T-cell (primary cell): ENCODE results near the gene SYNJ1. TPM values are rescaled to one million over a fixed set of nuclear protein-coding genes. Genes with fewer than 3 reads are reported as not detected.
"Not testable (repeated sequence)": the region's sequence is repeated elsewhere in the genome, so short reads cannot be mapped to it uniquely, and the experiment has no call there.

Experiments
- ATAC-seq, 4 experiments: fragments of 200-7000 bp in 3 of 4; fragments of 150-1000 bp in 1 of 4; cut with Tn5 transposase; replicated peaks in 1 of 4; 1 replicate in 3 of 4; 2 replicates in 1 of 4; pipeline ENCODE4 v1.10.0; 2021; ENCODE audit warnings: moderate library complexity in 3 of 4, mild to moderate bottlenecking in 2 of 4, moderate number of reproducible peaks in 1 of 4
- CTCF ChIA-PET, 2 donors: fragments of 300-600 bp; sonication (Branson Sonifier 250); formaldehyde crosslinking; loops; one replicate each; lab custom pipeline; 2022; ENCODE audit warnings: antibody characterized with exemption in 2 of 2; lab: Charles Lee
- POLR2A ChIA-PET, 2 donors: fragments of 300-600 bp; sonication (Branson Sonifier 250); formaldehyde crosslinking; loops; one replicate each; lab custom pipeline; 2022; ENCODE audit warnings: antibody characterized with exemption in 2 of 2; lab: Charles Lee
- DNase-seq, 35 experiments: peaks; one replicate each; pipeline versions ENCODE4 v3.0.0 to v3.0.0-alpha.2; 2013 to 2023
- H3K27ac ChIP-seq: one replicate; pipeline ENCODE4 v1.5.1; 2013; ENCODE audit warnings: low read length
- H3K27me3 ChIP-seq, 2 experiments: replicated peaks in 1 of 2; 1 replicate in 1 of 2; 2 replicates in 1 of 2; pipeline versions ENCODE4 v1.6.1 to v1.7.0; 2013; ENCODE audit warnings: low read length in 1 of 2, mixed read lengths in 1 of 2; ENCODE audit not compliant: control insufficient read depth in 2 of 2, insufficient read depth in 2 of 2; ENCODE audit errors: extremely low read depth in 1 of 2
- H3K36me3 ChIP-seq, 2 donors: 1 replicate in 1 of 2; 2 replicates in 1 of 2; pipeline versions ENCODE4 v1.6.1 to v1.7.0; 2013; ENCODE audit warnings: low read length in 1 of 2; ENCODE audit not compliant: control insufficient read depth in 2 of 2, insufficient read depth in 1 of 2; ENCODE audit errors: extremely low read depth in 1 of 2
- H3K4me1 ChIP-seq, 2 experiments: 1 replicate in 1 of 2; 2 replicates in 1 of 2; pipeline versions ENCODE4 v1.6.1 to v1.7.0; 2013; ENCODE audit warnings: low read length in 2 of 2, mixed read lengths in 1 of 2; ENCODE audit not compliant: insufficient read depth in 2 of 2, control insufficient read depth in 1 of 2; ENCODE audit errors: extremely low read depth in 1 of 2
- H3K4me3 ChIP-seq, 2 donors: 1 replicate in 1 of 2; 2 replicates in 1 of 2; pipeline versions ENCODE4 v1.5.1 to v1.7.0; 2013; ENCODE audit warnings: mild to moderate bottlenecking in 2 of 2, low read length in 1 of 2, moderate library complexity in 1 of 2; ENCODE audit not compliant: control insufficient read depth in 1 of 2; ENCODE audit errors: extremely low read depth in 1 of 2
- H3K9me3 ChIP-seq: 2 replicates; pipeline ENCODE4 v1.7.0; 2013
- H3K27ac Mint-ChIP-seq, 2 donors: one replicate each; pipeline ENCODE4 v1.8.0; 2020 to 2021; ENCODE audit warnings: mild to moderate bottlenecking in 2 of 2, mixed read lengths in 2 of 2
- H3K27me3 Mint-ChIP-seq, 2 donors: one replicate each; pipeline ENCODE4 v1.8.0; 2021 to 2022; ENCODE audit warnings: mixed read lengths in 2 of 2
- H3K36me3 Mint-ChIP-seq: one replicate; pipeline ENCODE4 v1.8.0; 2021; ENCODE audit warnings: mixed read lengths
- H3K4me1 Mint-ChIP-seq, 3 donors: one replicate each; pipeline ENCODE4 v1.8.0; 2020 to 2022; ENCODE audit warnings: mixed read lengths in 3 of 3, mild to moderate bottlenecking in 1 of 3
- H3K4me3 Mint-ChIP-seq, 3 donors: one replicate each; pipeline ENCODE4 v1.8.0; 2020 to 2022; ENCODE audit warnings: mild to moderate bottlenecking in 3 of 3, mixed read lengths in 3 of 3, moderate library complexity in 3 of 3
- H3K9me3 Mint-ChIP-seq, 3 donors: one replicate each; pipeline ENCODE4 v1.8.0; 2020 to 2022; ENCODE audit warnings: mixed read lengths in 3 of 3
- WGBS: methylation state at CpG from one replicate; pipeline ENCODE4 v1.1.5; 2013; ENCODE audit warnings: missing lambda C conversion rate; ENCODE audit not compliant: insufficient coverage; 5-methylcytosine and 5-hydroxymethylcytosine counted together
- total RNA-seq, 35 experiments: library from RNA in 6 of 35; stranded (reverse) in 6 of 35; fragments of 120-200 nt in 1 of 35; gene quantifications; one replicate each; pipeline versions ENCODE4 v1.2.1 to v1.2.4 and lab custom pipeline; 2013 to 2026

Gene SYNJ1
- total RNA-seq, 5 donors from 2014 or later (not counting 1 experiment from before 2014, with no cell fraction given) = 15.2 to 24.0 (median 20.3) TPM

GRCh38 chr21:32611471-32611997 lies 116.3 kb downstream of the SYNJ1 start:
- Histone ChIP-seq H3K9me3 (no peaks in the 10 kb centered on the region), H3K27ac (peak overlapping the region; percentile 81), H3K4me1 (peaks cover 11 to 27% of the 10 kb centered on the region in 2 experiments), H3K4me3 (peak overlapping the region; percentile 96 to 99), H3K27me3 (no peaks in the 10 kb centered on the region), H3K36me3 (peaks cover 4 to 25% of the 10 kb centered on the region in 2 donors)
- peak in 22 of 35 experiments; percentile 2 to 52 (median 10) for DNase-seq
- ChIA-PET CTCF (interaction anchor here in 1 of 2 donors (0.7 to 2.1 kb wide), 3 partner anchors 10 to 218 kb away, joined by 4 to 9 read pairs (median 4); no protein-coding TSS in a partner anchor), POLR2A (interaction anchor here (0.5 to 1.0 kb wide), 3 partner anchors 10 to 217 kb away, joined by 3 to 4 read pairs (median 3); no protein-coding TSS in a partner anchor)
- Mint-ChIP-seq H3K9me3 (no peaks in the 10 kb centered on the region), H3K27ac (peak overlapping the region; percentile 90 to 95), H3K4me1 (peaks cover 0 to 24% (median 20%) of the 10 kb centered on the region in 3 donors), H3K4me3 (peak overlapping the region; percentile 91 to 99 (median 97)), H3K36me3 (peaks cover 19% of the 10 kb centered on the region), H3K27me3 (no peaks in the 10 kb centered on the region)
- ATAC-seq = peak in 2 of 4 experiments; percentile 1 to 2
- 1% methylated on average over 28 of the region's 28 CpGs for WGBS

DNA sequence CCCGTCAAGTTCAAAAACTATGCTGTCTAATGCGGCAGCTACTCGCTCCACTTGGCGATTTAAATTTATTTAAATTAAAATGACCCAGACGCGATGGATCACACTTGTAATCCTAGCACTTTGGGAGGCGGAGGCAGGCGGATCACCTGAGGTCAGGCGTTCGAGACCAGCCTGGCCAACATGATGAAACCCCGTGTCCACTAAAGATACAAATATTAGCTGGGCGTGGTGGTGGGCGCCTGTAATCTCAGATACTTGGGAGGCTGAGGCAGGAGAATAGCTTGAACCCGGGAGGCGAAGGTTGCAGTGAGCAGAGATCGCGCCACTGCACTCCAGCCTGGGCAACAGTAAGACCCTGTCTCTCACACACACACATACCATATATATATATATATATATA lies 116.9 kb downstream of the SYNJ1 start:
- Mint-ChIP-seq H3K36me3 (peaks cover 25% of the 10 kb centered on the region), H3K4me1 (peaks cover under 1 to 24% (median 20%) of the 10 kb centered on the region in 3 donors), H3K4me3 (peak overlapping the region; percentile 28 to 99 (median 31))
- H3K27me3 Mint-ChIP-seq, H3K27me3 ChIP-seq, H3K4me3 ChIP-seq, DNase-seq, H3K9me3 Mint-ChIP-seq, H3K27ac ChIP-seq, ATAC-seq, H3K27ac Mint-ChIP-seq, H3K9me3 ChIP-seq, CTCF ChIA-PET: not testable (repeated sequence)
- Histone ChIP-seq H3K36me3 (peaks cover 4 to 31% of the 10 kb centered on the region in 2 donors), H3K4me1 (peaks cover 11 to 27% of the 10 kb centered on the region in 2 experiments)
- WGBS = 89% methylated on average over 9 of the region's 17 CpGs
- POLR2A ChIA-PET = interaction anchor here in 1 of 2 donors (0.5 kb wide), 1 partner anchor 43 kb away, joined by 3 read pairs; no protein-coding TSS in a partner anchor

DNA sequence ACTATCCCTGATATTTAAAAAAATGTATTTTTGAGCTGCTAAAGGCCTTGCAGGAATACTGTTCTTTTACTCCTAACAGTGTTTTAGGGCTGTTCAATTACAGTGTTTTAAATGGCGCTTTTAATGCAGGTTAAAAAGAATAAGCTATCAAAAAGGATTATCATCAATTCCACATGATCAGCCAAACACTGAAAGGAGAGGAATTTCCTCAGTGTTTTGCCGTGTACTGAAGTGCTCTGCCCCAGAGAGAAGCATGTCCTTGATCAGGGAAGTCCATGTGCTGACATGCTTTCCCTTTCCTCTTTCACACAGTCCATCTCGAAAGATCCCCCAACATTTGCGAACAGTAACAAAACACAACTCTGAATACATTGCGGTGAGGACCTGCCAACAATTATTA lies 119.0 kb downstream of the SYNJ1 start:
- Histone ChIP-seq H3K27ac (no peak overlapping the region), H3K27me3 (no peaks in the 10 kb centered on the region), H3K36me3 (peaks cover 7 to 51% of the 10 kb centered on the region in 2 donors), H3K4me3 (no peak overlapping the region), H3K9me3 (no peaks in the 10 kb centered on the region), H3K4me1 (peaks cover 11 to 27% of the 10 kb centered on the region in 2 experiments)
- Mint-ChIP-seq H3K27me3 (no peaks in the 10 kb centered on the region), H3K9me3 (no peaks in the 10 kb centered on the region), H3K36me3 (peaks cover 43% of the 10 kb centered on the region), H3K4me3 (no peak overlapping the region), H3K4me1 (peaks cover 6 to 24% (median 20%) of the 10 kb centered on the region in 3 donors), H3K27ac (peak overlapping the region in 1 of 2 donors; percentile 1)
- CTCF ChIA-PET = interaction anchor here (0.7 to 1.6 kb wide), 4 partner anchors 8 to 836 kb away, joined by 3 to 4 read pairs (median 4); no protein-coding TSS in a partner anchor
- 94% methylated on average over 3 of the region's 5 CpGs for WGBS
- DNase-seq (no peak), ATAC-seq (no peak)
- POLR2A ChIA-PET = interaction anchor here in 1 of 2 donors (0.6 to 0.7 kb wide), 3 partner anchors 86 to 776 kb away, joined by 3 to 8 read pairs (median 3); no protein-coding TSS in a partner anchor

DNA sequence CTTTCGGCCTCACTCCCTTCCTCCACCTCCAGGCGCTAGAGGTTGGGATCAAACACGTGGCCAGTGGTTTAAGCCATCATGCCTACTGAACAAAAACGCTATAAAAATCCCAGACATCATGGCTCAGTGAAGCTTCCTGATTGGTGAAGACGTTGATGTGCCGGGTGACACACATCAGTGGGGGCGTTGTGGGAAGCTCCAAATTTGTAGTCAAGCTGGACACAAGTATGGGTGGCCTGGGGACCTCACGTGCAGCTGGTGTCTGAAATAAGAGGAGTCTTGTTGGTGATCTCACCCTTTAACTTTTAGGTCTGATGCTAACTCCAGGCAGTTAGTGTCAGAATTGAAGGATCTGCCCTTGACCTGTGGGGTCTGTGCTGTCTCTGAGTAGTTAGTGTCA lies 122.3 kb downstream of the SYNJ1 start:
- no peaks in the 10 kb centered on the region for H3K27me3 Mint-ChIP-seq
- no peak overlapping the region for H3K27ac Mint-ChIP-seq
- no peaks in the 10 kb centered on the region for H3K9me3 Mint-ChIP-seq
- ATAC-seq (no peak), DNase-seq (no peak)
- H3K36me3 ChIP-seq = peaks cover 9 to 76% of the 10 kb centered on the region in 2 donors
- H3K4me1 Mint-ChIP-seq = peaks cover 6 to 13% (median 11%) of the 10 kb centered on the region in 3 donors
- no peaks in the 10 kb centered on the region for H3K9me3 ChIP-seq
- WGBS = 100% methylated on average over 7 of the region's 8 CpGs
- H3K4me1 ChIP-seq = peaks cover 1 to 8% of the 10 kb centered on the region in 2 experiments
- no peak overlapping the region for H3K4me3 ChIP-seq
- ChIA-PET POLR2A (no interaction called here), CTCF (interaction anchor here in 1 of 2 donors (0.6 kb wide), 1 partner anchor 200 kb away, joined by 4 read pairs; no protein-coding TSS in a partner anchor)
- H3K27ac ChIP-seq = no peak overlapping the region
- peaks cover 62% of the 10 kb centered on the region for H3K36me3 Mint-ChIP-seq
- no peaks in the 10 kb centered on the region for H3K27me3 ChIP-seq
- no peak overlapping the region for H3K4me3 Mint-ChIP-seq

DNA sequence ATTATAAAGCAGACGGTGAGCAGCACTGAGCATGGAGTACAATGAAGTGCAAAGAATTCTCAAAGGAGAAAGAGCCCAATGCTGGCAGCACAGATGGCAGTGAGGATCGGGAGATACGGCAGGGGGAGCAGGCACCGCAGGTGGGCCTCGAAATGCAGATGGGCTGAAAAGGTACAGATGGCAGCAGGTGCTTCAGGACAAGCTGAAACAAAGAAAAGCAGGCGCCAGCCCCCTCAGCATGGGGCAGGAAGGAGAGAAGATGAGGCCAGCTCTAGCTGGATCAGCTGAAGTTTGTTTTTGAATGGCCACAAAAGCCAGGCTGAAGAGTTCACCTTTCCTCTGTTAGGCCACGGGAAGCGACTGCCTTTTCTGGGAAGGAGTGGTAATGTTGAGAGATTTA lies 123.3 kb downstream of the SYNJ1 start:
- no peaks in the 10 kb centered on the region for H3K9me3 Mint-ChIP-seq
- H3K27ac Mint-ChIP-seq = no peak overlapping the region
- no peak overlapping the region for H3K27ac ChIP-seq
- H3K4me3 Mint-ChIP-seq = no peak overlapping the region
- ChIA-PET POLR2A (no interaction called here), CTCF (interaction anchor here in 1 of 2 donors (0.9 kb wide), 1 partner anchor 213 kb away, joined by 3 read pairs; no protein-coding TSS in a partner anchor)
- DNase-seq = no peak
- no peaks in the 10 kb centered on the region for H3K27me3 ChIP-seq
- peaks cover 9 to 80% of the 10 kb centered on the region in 2 donors for H3K36me3 ChIP-seq
- peaks cover 5 to 6% (median 6%) of the 10 kb centered on the region in 3 donors for H3K4me1 Mint-ChIP-seq
- no peaks in the 10 kb centered on the region for H3K9me3 ChIP-seq
- peaks cover 62% of the 10 kb centered on the region for H3K36me3 Mint-ChIP-seq
- no peaks in the 10 kb centered on the region for H3K27me3 Mint-ChIP-seq
- H3K4me1 ChIP-seq = no peaks in the 10 kb centered on the region
- no peak overlapping the region for H3K4me3 ChIP-seq
- ATAC-seq = no peak
- WGBS = 94% methylated on average over 8 of the region's 8 CpGs

- no peaks in the 10 kb centered on the region for H3K9me3 Mint-ChIP-seq
- POLR2A ChIA-PET = no interaction called here
These were observed 124.7 kb downstream of the SYNJ1 start for GRCh38 chr21:32603131-32603530.

More at GRCh38 chr21:32603131-32603530, 124.7 kb downstream of the SYNJ1 start:
- DNase-seq (no peak), ATAC-seq (no peak)
- Mint-ChIP-seq H3K4me3 (no peak overlapping the region), H3K27me3 (no peaks in the 10 kb centered on the region), H3K27ac (no peak overlapping the region), H3K4me1 (peaks cover 0 to 6% (median 0%) of the 10 kb centered on the region in 3 donors), H3K36me3 (peaks cover 56% of the 10 kb centered on the region)
- CTCF ChIA-PET = no interaction called here
- Histone ChIP-seq H3K9me3 (no peaks in the 10 kb centered on the region), H3K4me1 (no peaks in the 10 kb centered on the region), H3K27me3 (no peaks in the 10 kb centered on the region), H3K27ac (no peak overlapping the region), H3K36me3 (peaks cover 9 to 82% of the 10 kb centered on the region in 2 donors), H3K4me3 (no peak overlapping the region)
- WGBS = 93% methylated on average over 8 of the region's 8 CpGs
